GM23338 (cell line): ENCODE results near the gene VSTM5.

Experiments
- CTCF ChIP-seq, 2 experiments: fragments of 200-600 bp in 1 of 2; sonication (generic) in 1 of 2; conservative IDR thresholded peaks; 2 replicates each; pipeline versions ENCODE4 v1.5.1 to v1.6.1; 2016 to 2017; ENCODE audit warnings: antibody characterized with exemption in 2 of 2, low read depth in 2 of 2, mild to moderate bottlenecking in 2 of 2, moderate library complexity in 1 of 2
- EZH2phosphoT487 ChIP-seq: fragments of 200-600 bp; sonication (generic); IDR thresholded peaks from one replicate; pipeline ENCODE4 v1.8.1; 2018; ENCODE audit warnings: antibody characterized with exemption; ENCODE audit not compliant: unreplicated experiment
- JUNB ChIP-seq: IDR thresholded peaks from one replicate; pipeline ENCODE4 v1.6.1; 2016; ENCODE audit warnings: antibody characterized with exemption; ENCODE audit not compliant: unreplicated experiment
- POLR2AphosphoS5 ChIP-seq: IDR thresholded peaks from 2 replicates; pipeline ENCODE4 v1.6.1; 2016; ENCODE audit warnings: antibody characterized with exemption, low read depth
- TF ChIP-seq, protein P1 (sequence below): IDR thresholded peaks from 2 replicates; pipeline ENCODE4 v1.6.1; 2016; ENCODE audit warnings: antibody characterized with exemption

DNA sequence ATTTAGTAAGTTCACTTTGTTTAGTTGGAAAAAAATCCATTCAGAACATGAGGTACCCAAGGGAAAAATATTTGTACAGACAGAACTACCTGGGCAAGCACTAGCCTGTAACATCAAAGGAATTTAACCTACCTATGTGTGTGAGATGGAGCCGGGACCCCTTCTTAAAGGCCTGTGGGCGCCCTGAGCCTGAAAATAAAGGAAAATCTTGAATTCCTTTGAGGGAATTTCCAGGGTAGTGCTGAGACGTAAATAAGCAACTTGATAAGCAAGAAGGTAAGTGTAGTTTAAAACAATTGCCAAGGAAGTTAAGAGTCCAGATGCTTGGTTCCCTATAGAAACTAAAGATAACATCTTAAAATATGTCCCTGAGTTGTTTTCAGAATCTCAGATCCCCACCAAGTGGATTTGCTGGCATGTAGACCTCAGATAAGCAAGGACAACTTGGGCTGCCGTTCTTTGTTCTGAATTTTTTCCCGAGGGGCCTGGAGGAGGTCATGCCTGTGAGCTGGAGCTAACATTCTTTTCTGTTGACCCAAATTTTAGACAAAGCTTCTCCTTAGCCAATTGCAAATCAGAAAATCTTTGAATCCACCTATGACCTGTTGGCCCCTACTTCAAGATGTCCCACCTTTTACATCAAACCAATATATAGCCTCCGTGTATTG is 35.3 kb downstream of the VSTM5 start:
- TF ChIP-seq CTCF (conservative IDR thresholded peaks at IDR 0.05; ENCODE audit: low read depth in 2 of 2) = no peak
- TF ChIP-seq POLR2AphosphoS5 = no peak
- no peak for TF ChIP-seq EZH2phosphoT487
- TF ChIP-seq JUNB = no peak
- TF ChIP-seq, protein P1, sequence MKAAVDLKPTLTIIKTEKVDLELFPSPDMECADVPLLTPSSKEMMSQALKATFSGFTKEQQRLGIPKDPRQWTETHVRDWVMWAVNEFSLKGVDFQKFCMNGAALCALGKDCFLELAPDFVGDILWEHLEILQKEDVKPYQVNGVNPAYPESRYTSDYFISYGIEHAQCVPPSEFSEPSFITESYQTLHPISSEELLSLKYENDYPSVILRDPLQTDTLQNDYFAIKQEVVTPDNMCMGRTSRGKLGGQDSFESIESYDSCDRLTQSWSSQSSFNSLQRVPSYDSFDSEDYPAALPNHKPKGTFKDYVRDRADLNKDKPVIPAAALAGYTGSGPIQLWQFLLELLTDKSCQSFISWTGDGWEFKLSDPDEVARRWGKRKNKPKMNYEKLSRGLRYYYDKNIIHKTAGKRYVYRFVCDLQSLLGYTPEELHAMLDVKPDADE = no peak
